Myocyte (in vitro differentiated cells): ENCODE results near the gene QSER1. TPM values are rescaled to one million over a fixed set of nuclear protein-coding genes. Genes with fewer than 3 reads are reported as not detected.
"Not testable (repeated sequence)": the region's sequence is repeated elsewhere in the genome, so short reads cannot be mapped to it uniquely, and the experiment has no call there.

ENCODE experiments used
- DNase-seq: peaks from one replicate; pipeline ENCODE4 v3.0.0-alpha.2; 2012; ENCODE audit warnings: low read depth
- polyA plus RNA-seq: library from polyadenylated mRNA; unstranded; fragments of >200 nt; gene quantifications from one replicate; pipeline ENCODE4 v1.2.1, GENCODE V29; 2012; ENCODE audit warnings: missing spikeins
- total RNA-seq: library from RNA; depleted of rRNA; stranded (reverse); fragments of >200 nt; gene quantifications from 2 replicates; pipeline ENCODE4 v1.2.3, GENCODE V29; 2014

The QSER1 gene
- 17.5 and 19.2 TPM in 2 replicates for total RNA-seq
- 7.1 TPM for polyA plus RNA-seq

DNA sequence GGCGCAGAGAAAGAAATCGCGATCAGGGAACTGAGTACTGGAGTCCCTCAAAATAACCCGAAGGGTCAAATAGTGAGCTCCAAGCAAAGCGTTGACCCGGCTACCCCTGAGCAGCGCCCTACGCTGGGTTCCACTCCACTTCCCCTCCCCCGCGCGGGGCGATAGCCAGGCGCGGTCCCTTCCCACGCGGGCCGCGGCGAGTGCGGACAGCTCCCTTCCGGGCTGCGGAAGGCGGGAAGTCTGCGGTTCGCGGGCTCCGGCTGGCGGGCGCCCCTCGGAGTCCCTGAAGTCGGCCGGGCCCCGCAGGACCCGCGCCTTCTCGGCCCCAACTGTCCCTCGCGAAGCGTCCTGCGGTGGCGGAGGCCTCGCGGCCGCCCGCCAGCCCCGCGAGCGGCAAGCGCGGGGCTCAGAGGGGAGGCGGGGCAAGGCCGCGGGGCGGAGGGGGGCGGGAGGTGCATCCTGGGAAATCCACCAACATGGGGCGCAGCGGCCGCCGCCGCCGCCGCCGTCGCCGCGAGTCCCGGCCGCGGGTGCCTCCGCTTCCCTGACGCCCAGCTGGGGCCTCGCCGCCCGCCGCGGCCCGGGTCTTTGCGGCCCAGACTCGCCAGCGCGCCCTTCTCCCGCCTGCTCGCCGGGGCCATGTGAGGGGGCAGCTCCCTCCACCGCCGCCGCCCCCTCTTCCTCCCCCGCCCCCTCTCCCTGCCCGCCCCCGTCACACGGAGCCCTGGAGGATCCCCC is at the start of gene QSER1:
QSER1 (plus strand) TSS at position 457 of the 738 bp plus-strand sequence. CDS start 315 bp downstream, outside the sequence.
- peak; percentile 66 for DNase-seq

DNA sequence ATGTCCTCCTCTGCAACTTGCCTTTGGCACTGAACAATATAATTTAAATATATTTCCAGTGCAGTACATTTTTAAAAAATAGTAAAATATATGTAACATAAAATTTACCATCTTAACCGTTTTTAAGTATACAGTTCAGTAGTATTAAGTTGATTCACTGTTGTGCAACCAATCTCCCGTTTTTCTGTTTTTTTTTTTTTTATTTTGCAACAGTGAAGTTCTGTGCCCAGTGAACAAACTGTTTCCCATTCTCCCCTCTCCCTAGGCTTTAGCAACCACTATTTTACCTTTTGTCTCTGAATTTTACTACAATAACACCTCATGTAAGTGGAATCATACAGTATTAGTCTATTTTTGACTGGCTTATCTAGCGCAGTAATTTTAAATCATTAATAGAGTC is 49.1 kb upstream of the QSER1 start:
- no peak for DNase-seq

DNA sequence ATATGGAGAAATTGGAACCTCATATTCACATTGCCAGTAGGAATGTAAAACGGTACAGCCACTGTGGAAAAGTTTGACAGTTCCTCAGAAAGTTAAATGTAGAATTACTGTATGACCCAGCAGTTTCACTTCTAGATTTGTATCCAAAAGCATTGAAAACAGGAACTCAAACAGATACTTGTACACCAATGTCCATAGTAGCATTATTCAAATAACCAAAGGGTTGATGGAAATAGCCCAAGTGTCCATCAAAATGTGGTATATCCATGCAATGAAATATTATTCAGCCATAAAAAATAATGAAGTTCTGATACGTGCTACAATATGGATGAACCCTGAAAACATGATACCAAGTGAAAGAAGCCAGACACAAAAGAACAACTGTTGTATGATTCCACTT is 45.1 kb upstream of the QSER1 start:
- DNase-seq: no peak

DNA sequence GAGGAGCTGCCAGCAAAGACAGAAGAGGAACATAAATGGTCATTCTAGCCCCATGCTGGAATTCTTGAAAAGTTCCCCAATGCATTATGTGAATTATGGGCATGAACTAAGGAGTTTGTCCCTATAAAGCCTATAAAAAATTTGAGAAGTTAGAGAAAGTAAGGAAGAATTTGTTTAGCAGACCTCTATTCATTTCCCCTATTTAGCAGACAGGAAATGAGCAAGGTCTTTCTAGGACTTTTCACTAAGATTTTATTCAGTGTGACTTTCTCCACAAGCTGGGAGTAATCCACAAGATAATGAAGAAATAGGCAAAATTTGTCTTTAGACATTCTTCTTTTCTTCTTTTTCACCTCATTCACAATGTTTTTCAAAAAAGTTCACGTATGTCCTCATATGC is 42.9 kb upstream of the QSER1 start:
- no peak for DNase-seq

DNA sequence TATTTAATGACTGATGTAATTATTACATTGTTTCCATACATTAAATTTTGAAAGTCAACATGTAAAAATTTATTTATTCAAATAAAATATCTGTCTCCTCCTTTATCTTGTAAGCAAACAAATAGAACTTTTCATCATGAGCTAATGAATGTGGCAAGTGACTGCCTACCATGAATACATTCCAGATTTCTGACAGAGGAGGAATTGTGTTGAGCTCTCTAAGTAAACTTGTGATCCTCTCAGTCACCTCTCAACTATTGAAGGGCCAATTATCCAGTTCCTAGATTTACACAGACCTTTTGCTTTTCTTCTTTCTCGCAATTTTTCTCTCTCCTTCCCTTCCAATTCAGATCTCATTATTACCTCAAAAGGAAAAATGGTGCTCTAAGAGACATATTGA is 41.4 kb upstream of the QSER1 start:
- no peak for DNase-seq

DNA sequence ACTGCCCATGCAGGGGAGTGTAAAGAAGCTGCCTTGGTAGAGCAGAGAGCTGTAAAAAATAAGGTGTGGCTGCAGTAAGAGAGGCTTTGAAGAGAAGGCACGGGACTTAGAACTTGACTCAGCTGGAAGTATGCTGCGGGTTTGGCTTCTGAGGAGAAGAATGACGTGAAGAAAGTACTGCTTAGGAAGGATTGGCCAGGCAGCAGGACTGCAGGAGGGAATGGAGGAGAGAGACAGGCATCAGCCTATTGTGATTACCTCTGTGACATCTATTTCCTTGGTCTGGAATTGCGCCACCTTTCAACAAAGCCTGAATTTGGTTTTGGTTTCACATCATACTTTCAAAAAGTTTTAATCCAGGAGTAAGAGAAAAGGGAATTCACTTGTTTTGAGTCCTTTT is 40.4 kb upstream of the QSER1 start:
- DNase-seq: peak; percentile 19

DNA sequence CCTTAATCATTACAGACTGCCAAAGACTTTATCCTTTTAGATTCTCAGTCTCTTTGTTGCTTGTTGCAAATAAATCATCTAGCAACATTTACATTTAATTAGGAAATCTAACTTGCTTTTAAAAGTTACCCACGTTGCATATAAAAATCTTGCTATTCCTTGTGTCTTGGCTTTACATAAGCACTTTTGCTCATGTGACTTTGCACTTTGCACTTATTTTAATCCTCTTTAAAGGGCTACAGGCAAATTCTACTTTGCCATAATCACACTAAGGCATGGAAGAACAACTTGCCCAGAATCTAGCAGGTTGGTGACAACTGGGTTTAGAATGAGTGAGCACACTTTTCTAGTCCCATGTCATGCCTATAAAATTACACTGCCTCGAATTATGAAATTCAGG is 37.0 kb upstream of the QSER1 start:
- DNase-seq: no peak

DNA sequence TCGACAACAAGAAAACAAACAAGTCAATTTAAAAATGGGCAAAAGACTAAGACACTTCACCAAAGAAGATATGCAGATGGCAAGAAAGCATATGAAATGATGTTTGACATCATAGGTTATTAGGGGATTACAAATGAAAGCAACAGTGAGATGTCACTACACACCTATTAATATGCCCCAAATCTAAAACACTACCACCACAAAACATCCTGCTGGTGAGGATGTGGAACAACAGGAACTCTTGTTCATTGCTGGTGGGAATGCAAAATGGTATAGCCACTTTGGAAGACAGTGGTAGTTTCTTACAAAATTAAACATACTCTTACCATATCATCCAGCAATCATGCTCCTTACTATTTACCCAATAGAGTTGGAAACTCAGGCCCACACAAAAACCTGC is 33.9 kb upstream of the QSER1 start:
- DNase-seq: no peak

DNA sequence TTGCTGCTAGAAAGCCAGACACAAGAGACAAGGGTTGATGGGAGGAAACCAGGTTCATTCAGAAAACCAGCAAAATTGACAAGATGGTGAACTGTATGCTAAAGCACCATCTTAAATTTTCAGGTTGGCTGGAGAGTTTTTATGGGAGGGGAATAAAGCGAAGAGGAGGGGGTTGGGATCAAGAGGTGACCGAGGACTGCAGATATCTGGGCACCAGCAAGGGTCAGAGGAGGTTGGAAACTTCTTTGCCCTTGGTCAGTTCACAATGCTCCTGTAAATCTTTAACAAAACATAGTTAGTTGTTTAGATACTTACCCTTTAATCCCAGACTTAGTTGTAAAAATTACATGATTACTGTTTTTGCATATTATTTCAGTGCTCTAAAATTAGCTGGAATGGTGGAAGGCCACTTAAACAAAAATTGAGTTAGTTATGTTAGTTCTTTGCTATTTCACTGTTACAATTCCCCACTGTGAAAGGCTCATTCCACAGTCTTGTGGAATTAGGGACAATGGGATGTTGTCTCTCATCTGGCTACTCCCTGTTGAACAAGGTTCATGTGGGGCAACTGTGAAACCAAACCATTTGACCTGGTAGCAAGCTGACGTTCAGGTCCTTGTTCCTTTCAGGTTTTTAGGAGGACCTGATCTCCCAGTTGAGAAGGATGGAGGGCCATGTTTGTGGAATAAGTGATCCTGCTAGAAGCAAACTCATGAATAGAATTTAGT is 30.6 kb upstream of the QSER1 start:
- no peak for DNase-seq

DNA sequence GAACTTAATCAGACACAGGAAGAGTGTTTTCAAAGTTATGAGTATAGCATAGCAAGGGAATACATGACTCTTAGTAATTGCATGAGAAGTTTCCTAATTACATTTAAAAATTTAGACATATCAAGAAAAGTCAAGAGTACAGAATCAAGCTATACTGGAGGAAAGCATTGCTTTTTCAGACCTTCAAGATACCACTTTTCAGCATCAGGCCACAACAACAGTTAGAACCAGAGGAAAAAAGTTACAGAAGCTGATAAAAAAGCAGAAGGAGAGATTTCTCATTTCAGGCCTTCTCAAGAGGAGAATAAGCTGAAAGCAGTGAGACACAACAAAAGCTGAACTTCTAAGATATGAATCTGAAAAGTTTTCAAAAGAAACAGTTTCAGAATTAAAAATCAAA is 28.1 kb upstream of the QSER1 start:
- DNase-seq: no peak

DNA sequence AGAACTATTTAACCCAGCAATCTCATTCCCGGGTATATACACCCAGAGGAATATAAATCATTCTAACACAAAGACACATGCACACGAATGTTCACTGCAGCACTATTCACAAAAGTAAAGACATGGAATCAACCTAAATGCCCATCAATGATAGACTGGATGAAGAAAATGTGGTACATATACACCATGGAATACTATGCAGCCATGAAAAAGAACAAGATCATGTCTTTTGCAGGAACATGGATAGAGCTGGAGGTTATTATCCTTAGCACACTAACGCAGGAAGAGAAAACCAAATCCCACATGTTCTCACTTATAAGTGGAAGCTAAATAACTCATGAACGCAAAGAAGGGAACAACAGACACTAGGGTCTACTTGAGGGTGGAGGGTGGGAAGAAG is 23.9 kb upstream of the QSER1 start:
- not testable (repeated sequence) for DNase-seq

DNA sequence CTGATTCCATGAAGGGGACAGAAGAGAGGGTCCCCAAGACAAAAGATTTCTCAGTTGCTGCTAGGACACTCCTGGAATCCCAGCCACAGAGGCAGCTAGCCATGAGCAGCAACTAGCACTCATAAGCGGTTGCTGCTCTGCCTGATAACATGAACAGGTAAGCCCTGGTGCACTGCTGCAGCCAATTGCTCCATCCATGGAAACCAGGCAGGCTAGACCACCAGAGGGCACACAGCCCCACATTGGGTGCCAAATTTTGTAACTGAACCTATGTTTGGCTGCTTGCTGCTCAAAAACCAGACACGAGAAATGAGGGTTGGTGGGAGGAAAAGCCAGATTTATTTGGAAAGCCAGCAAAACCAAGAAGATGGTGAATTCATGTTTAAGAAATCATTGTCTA is 21.9 kb upstream of the QSER1 start:
- DNase-seq: no peak

DNA sequence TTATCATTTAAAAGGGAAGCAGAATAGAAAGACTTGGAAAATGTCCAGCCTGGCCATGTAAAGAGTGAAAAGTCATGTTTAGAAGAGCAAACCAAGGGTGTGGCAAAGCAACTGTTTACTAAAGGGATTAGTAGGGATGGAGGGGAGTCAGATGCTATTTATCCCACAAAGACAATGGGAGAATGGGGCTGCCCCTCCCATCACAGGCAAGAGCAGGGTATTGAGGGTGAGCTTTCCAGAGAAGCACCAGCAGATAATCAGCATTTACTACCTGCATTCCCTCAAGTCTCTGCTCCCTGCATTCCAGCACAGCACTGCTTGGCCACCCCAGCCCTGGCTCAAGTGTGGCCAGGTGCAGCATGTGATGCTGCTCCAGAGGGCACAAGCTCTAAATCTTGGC is 18.5 kb upstream of the QSER1 start:
- no peak for DNase-seq

DNA sequence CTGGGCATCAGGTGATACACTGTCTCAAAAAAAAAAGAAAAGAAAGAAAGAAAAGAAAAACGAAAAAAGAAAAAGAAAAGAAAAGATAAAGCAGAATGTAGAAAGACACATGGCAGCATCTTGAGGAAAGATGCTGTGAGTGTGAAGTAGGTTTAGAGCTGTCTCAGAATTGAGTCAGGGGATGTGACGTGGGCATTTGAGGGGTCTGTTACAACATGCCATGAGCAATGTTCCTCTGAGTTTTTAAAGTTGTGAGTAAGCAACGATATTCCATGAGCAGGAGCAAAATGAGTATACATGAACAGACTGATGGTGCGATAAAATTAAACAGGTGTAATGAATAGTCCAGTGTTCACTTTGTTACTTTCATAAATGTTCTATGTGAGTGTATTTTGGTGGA is 11.3 kb upstream of the QSER1 start:
- DNase-seq: no peak

DNA sequence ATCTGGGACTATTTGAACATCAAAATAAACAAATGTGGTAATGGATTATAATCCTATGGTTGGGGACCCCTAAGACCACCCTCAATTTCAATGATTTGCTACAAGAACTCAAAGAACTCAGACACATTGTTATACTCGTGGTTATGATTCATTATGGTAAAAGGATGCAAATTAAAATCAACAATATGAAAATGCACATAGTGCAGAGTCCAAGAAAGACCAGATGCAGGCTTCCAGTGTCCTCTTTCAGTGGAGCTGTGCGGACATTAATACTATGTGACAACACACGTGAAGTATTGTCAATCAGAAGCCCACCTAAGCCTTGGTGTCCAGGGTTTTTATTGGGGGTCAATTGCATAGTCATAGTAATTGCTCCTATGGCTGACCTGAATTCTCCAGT is 9.2 kb upstream of the QSER1 start:
- no peak for DNase-seq

DNA sequence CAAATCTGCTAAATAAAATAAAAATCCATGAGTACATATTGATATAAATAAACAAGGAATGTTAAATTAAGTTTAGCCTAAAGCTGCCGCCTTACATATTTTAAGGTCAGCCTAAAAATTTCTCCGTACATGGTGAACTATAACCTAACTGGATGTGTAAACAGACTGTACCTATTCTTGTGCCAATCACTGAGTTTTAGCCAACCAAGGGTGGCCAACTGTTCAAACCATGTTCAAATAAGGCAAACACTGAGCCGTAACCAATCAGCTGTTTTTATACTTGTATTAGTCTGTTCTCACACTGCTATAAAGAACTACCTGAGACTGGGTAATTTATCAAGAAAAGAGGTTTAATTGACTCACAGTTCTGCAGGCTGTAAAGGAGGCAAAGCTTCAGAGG is 8.6 kb upstream of the QSER1 start:
- DNase-seq: no peak

DNA sequence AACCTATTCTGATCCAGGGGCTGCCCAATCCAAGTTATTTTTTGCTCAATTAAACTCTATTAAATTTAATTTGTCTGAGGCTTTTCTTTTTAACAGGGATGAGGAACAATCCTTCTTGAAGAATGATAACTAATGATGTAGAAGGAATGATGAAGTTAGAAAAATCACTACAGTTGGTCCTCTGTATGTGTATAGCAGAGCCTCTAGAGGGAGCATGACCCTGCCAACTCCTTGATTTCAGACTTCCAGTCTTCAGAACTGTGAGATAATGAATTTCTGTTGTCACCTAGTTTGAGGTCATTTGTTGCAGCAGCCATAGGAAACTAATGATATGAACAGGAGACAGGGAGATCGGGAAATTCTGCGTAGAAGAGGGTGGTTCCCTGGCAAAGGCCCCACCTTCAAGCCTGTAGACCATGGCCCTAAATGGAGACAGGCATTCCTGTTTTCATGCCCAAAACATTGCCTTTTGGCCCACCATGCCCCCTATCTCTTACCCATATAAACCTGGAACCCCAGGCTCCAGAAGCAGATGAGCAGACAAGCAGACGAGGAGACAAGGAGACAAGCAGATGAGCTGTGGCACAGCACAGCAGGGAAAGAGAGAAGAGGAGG is 7.7 kb upstream of the QSER1 start:
- DNase-seq: peak; percentile 14

DNA sequence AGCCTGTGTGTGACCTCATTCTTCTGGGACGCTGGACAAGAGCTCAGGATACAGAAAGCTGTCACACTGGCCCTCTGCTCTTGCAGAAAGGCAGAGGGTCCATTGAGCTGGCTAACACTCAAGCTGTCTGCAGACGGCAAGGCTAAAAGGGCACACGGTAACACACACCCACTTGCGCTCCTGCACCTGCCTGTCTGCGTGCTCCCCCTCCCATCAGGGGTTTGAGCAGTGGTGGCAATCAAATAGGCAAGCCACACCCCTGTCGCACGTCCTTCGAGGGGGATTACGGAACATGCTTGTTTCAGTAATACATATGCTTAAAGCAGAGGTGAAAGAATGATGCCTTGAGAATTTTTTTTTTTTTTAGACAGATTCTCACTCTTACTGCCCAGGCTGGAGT is 7.1 kb upstream of the QSER1 start:
- DNase-seq: no peak

DNA sequence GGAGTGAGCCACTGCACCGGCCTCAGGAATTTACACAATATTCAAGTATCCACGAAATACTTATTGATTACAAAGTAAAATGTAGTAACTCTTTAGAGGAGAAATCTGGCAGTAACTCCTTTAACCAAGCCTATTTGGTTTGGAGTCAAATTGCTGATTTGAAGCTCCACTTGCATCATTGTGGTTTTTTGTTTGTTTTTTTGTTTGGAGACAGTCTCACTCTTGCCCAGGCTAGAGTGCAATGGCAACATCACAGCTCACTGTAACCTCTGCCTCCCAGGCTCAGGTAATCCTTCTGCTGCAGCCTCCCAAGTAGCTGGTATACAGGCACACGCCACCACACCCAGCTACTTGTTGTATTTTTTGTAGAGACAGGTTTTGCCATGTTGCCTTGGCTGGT is 6.4 kb upstream of the QSER1 start:
- DNase-seq: no peak

DNA sequence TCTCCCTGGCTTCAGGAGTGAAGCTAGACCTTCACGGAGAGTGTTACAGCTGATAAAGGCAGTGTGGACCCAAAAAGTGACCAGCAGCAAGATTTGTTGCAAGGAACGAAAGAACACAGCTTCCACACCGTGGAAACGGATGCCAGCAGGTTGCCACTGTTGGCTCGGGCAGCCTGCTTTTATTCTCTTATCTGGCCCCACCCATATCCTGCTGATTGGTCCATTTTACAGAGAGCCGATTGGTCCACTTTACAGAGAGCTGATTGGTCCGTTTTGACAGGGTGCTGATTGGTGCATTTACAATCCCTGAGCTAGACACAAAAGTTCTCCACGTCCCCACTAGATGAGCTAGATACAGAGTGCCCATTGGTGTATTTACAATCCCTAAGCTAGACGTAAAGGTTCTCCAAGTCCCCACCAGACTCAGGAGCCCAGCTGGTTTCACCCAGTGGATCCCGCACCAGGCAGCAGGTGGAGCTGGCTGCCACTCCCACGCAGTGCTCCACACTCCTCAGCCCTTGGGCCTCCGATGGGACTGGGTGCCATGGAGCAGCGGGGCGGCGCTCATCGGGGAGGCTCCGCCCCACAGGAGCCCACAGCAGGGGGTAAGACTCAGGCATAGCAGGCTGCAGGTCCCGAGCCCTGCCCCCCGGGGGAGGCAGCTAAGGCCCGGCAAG is 4.8 kb upstream of the QSER1 start:
- not testable (repeated sequence) for DNase-seq

DNA sequence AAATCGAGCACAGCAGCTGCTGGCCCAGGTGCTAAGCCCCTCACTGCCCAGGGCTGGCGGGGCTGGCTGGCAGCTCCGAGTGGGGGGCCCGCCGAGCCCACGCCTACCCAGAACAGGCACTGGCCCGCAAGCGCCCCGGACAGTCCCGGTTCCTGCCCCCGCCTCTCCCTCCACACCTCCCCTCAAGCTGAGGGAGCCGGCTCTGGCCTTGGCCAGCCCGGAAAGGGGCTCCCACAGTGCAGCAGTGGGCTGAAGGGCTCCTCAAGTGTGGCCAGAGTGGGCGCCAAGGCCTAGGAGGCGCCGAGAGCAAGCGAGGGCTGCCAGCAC is 4.3 kb upstream of the QSER1 start:
- not testable (repeated sequence) for DNase-seq

DNA sequence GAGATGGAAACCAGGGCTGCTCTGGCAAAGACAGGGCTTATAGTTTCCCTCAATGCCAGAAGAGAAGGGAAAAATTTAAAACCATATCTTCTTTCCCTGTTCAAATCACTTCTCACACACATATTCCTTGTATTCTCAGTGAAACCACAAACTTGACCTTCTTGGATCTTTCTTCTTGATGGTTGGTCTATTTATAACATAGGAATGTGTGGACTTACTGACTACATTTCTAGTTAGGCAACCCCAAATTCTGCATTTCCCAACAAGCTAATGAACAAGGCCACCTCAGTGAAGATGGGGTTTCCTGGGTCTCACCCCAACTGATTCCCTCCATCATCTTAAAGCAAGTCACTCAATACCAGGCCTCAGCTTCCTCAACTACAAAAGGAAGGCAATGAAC is 3.8 kb upstream of the QSER1 start:
- peak; percentile 45 for DNase-seq
